IMR-90 (cell line): ENCODE data around the gene ARID5A. TPM values are rescaled to one million over a fixed set of nuclear protein-coding genes. Genes with fewer than 3 reads are reported as not detected.

ENCODE experiments used
- ATAC-seq: fragments of 200-7000 bp; cut with Tn5 transposase; 2 replicates; pipeline ENCODE4 v1.9.1; 2020; ENCODE audit warnings: low read depth, mild to moderate bottlenecking, moderate library complexity
- BruUV-seq: library from RNA; stranded (reverse); fragments of 400-500 nt; replicated peaks from 2 replicates; lab custom pipeline; 2021; lab: Mats Ljungman, UMichigan
- CTCF ChIA-PET: fragments of 300-600 bp; formaldehyde crosslinking; extraction: SDS; loops from one replicate; lab custom pipeline; 2021; ENCODE audit warnings: antibody characterized with exemption; lab: Yijun Ruan, JAX
- POLR2A ChIA-PET: fragments of 300-600 bp; sonication (Branson Sonifier 250); formaldehyde crosslinking; loops from one replicate; lab custom pipeline; 2022; ENCODE audit warnings: antibody characterized with exemption; ENCODE audit not compliant: unreplicated experiment; lab: Charles Lee
- DNase-seq: peaks from one replicate; pipeline ENCODE4 v3.0.0; 2013
- H2AFZ ChIP-seq: replicated peaks from 2 replicates; pipeline ENCODE3; 2013; ENCODE audit warnings: low read length, mild to moderate bottlenecking; ENCODE audit not compliant: poor library complexity
- H2AK5ac ChIP-seq: 2 replicates; pipeline ENCODE4 v1.6.1; 2013; ENCODE audit warnings: low read depth, low read length, inconsistent platforms
- H2AK9ac ChIP-seq: replicated peaks from 2 replicates; pipeline ENCODE3; 2013; ENCODE audit warnings: mild to moderate bottlenecking, low read depth, low read length, moderate library complexity; ENCODE audit not compliant: poor library complexity
- H2BK120ac ChIP-seq: 2 replicates; pipeline ENCODE4 v1.6.1; 2013; ENCODE audit warnings: low read depth, low read length, inconsistent platforms
- H2BK15ac ChIP-seq: 3 replicates; pipeline ENCODE4 v1.6.1; 2013; ENCODE audit warnings: low read depth, low read length, inconsistent platforms
- H2BK20ac ChIP-seq: 2 replicates; pipeline ENCODE4 v1.6.1; 2013; ENCODE audit warnings: low read depth, mild to moderate bottlenecking, inconsistent platforms, low read length, moderate library complexity
- H2BK5ac ChIP-seq: 2 replicates; pipeline ENCODE4 v1.6.1; 2013; ENCODE audit warnings: mild to moderate bottlenecking, low read depth, low read length, inconsistent platforms; ENCODE audit not compliant: poor library complexity, severe bottlenecking
- H3K14ac ChIP-seq: replicated peaks from 2 replicates; pipeline ENCODE4 v1.6.1; 2013; ENCODE audit warnings: low read depth, low read length, inconsistent platforms
- H3K18ac ChIP-seq: 2 replicates; pipeline ENCODE4 v1.6.1; 2013; ENCODE audit warnings: low read depth, low read length, control low read depth
- H3K23ac ChIP-seq: 2 replicates; pipeline ENCODE4 v1.6.1; 2013; ENCODE audit warnings: low read depth, low read length, inconsistent platforms
- H3K27ac ChIP-seq: 2 replicates; pipeline ENCODE4 v1.5.1; 2013; ENCODE audit warnings: mild to moderate bottlenecking, control low read depth, low read length; ENCODE audit not compliant: insufficient read depth
- H3K27me3 ChIP-seq: 2 replicates; pipeline ENCODE4 v1.6.1; 2013; ENCODE audit warnings: low read length; ENCODE audit not compliant: control insufficient read depth, insufficient read depth
- H3K36me3 ChIP-seq: 2 replicates; pipeline ENCODE4 v1.6.1; 2013; ENCODE audit warnings: low read length, mixed read lengths; ENCODE audit not compliant: control insufficient read depth, insufficient read depth
- H3K4ac ChIP-seq: 2 replicates; pipeline ENCODE4 v1.6.1; 2013; ENCODE audit warnings: low read depth, low read length, inconsistent platforms
- H3K4me1 ChIP-seq: 2 replicates; pipeline ENCODE4 v1.6.1; 2013; ENCODE audit warnings: low read length, mixed read lengths; ENCODE audit not compliant: control insufficient read depth, insufficient read depth
- H3K4me2 ChIP-seq: 2 replicates; pipeline ENCODE4 v1.6.1; 2013; ENCODE audit warnings: low read depth, mild to moderate bottlenecking, control low read depth, low read length, moderate library complexity
- H3K4me3 ChIP-seq: 2 replicates; pipeline ENCODE4 v1.5.1; 2013; ENCODE audit warnings: low read depth, mild to moderate bottlenecking, control low read depth, low read length, moderate library complexity; ENCODE audit not compliant: insufficient read depth
- H3K56ac ChIP-seq: 2 replicates; pipeline ENCODE4 v1.6.1; 2013; ENCODE audit warnings: low read length, inconsistent platforms; ENCODE audit not compliant: insufficient read depth; ENCODE audit errors: extremely low read depth
- H3K79me1 ChIP-seq, 2 experiments: 2 replicates each; pipeline ENCODE4 v1.6.1; 2013; ENCODE audit warnings: low read length in 2 of 2, inconsistent platforms in 1 of 2, low read depth in 1 of 2
- H3K9ac ChIP-seq: 2 replicates; pipeline ENCODE4 v1.6.1; 2013; ENCODE audit warnings: low read depth, low read length, control low read depth
- H3K9me1 ChIP-seq: 2 replicates; pipeline ENCODE4 v1.6.1; 2013; ENCODE audit warnings: low read length, inconsistent platforms; ENCODE audit not compliant: insufficient read depth
- H3K9me3 ChIP-seq: 2 replicates; pipeline ENCODE4 v1.6.1; 2013; ENCODE audit warnings: low read length; ENCODE audit not compliant: control insufficient read depth, insufficient read depth
- H4K20me1 ChIP-seq: 2 replicates; pipeline ENCODE4 v1.6.1; 2013; ENCODE audit warnings: low read length, inconsistent platforms; ENCODE audit not compliant: insufficient read depth
- H4K5ac ChIP-seq: 2 replicates; pipeline ENCODE4 v1.6.1; 2013; ENCODE audit warnings: mild to moderate bottlenecking, low read depth, low read length, control low read depth
- H4K8ac ChIP-seq, 2 experiments: 2 replicates each; pipeline ENCODE4 v1.6.1; 2013; ENCODE audit warnings: low read depth in 2 of 2, low read length in 2 of 2, control low read depth in 1 of 2, inconsistent platforms in 1 of 2
- H4K91ac ChIP-seq: 2 replicates; pipeline ENCODE4 v1.6.1; 2013; ENCODE audit warnings: low read depth, low read length, inconsistent platforms; ENCODE audit not compliant: insufficient read depth
- CHD1 ChIP-seq: IDR thresholded peaks from 2 replicates; pipeline ENCODE4 v1.6.1; 2012; ENCODE audit warnings: low read depth, low read length, improper control_type of control experiment
- CTCF ChIP-seq: conservative IDR thresholded peaks from 2 replicates; pipeline ENCODE4 v1.5.1; 2012; ENCODE audit warnings: mild to moderate bottlenecking, low read depth, low read length, improper control_type of control experiment
- FOS ChIP-seq: fragments of 150-350 bp; IDR thresholded peaks from 2 replicates; pipeline ENCODE4 v1.6.1; 2016; ENCODE audit warnings: low read depth, low read length
- MAFK ChIP-seq: IDR thresholded peaks from 2 replicates; pipeline ENCODE4 v1.6.1; 2012; ENCODE audit warnings: low read depth, low read length, improper control_type of control experiment
- MAZ ChIP-seq: IDR thresholded peaks from 2 replicates; pipeline ENCODE4 v1.6.1; 2012; ENCODE audit warnings: low read depth, mild to moderate bottlenecking, low read length, improper control_type of control experiment, moderate library complexity, borderline replicate concordance
- MXI1 ChIP-seq: IDR thresholded peaks from 2 replicates; pipeline ENCODE4 v1.6.1; 2012; ENCODE audit warnings: low read depth, mild to moderate bottlenecking, low read length, moderate library complexity, borderline replicate concordance
- NFE2L2 ChIP-seq: fragments of 150-350 bp; IDR thresholded peaks from 2 replicates; pipeline ENCODE4 v1.6.1; 2016; ENCODE audit warnings: low read depth, mild to moderate bottlenecking, low read length
- SMC3 ChIP-seq: fragments of 150-350 bp; IDR thresholded peaks from 2 replicates; pipeline ENCODE4 v1.6.1; 2016; ENCODE audit warnings: low read depth, mild to moderate bottlenecking, antibody characterized with exemption, low read length, moderate library complexity
- WGBS, 2 experiments: methylation state at CpG; one replicate each; pipeline versions ENCODE4 v1.1.5 to v1.1.7; 2013; ENCODE audit warnings: missing lambda C conversion rate in 2 of 2; ENCODE audit not compliant: insufficient read length in 1 of 2; ENCODE audit errors: extremely low coverage in 2 of 2; 5-methylcytosine and 5-hydroxymethylcytosine counted together
- dilution Hi-C: fragments of 300-500 bp; cut with HindIII; formaldehyde crosslinking; loops from one replicate; pipeline ENCODE4 v1.14.3; 2018; ENCODE audit warnings: low sequenced_read_pairs; ENCODE audit not compliant: unreplicated experiment
- in situ Hi-C: fragments of 300-500 bp; cut with MboI; formaldehyde crosslinking; loops from 3 replicates; pipeline ENCODE4 v1.14.3; 2019; ENCODE audit warnings: low sequenced_read_pairs, inconsistent platforms, mixed read lengths
- intact Hi-C: fragments of 100-400 bp; cut with micrococcal nuclease; formaldehyde crosslinking; loops from 2 replicates; pipeline ENCODE4 v1.10.0; 2022
- polyA plus RNA-seq, 3 experiments: library from polyadenylated mRNA; depleted of rRNA; stranded (reverse); fragments of >200 nt; gene quantifications; 2 replicates each; pipeline ENCODE4 v1.2.3, GENCODE V29; 2012; ENCODE audit warnings: low replicate concordance in 1 of 3
- total RNA-seq: library from RNA; depleted of rRNA; stranded (reverse); fragments of >200 nt; gene quantifications from 2 replicates; pipeline ENCODE4 v1.2.3, GENCODE V29; 2012

ARID5A gene
- total and polyA plus RNA-seq, 2 of the 4 experiments (the other 2 are of a cell fraction): 2.3 to 6.7 TPM

GRCh38 chr2:96520697-96521096 lies 15.9 kb upstream of the ARID5A start:
- Histone ChIP-seq H3K4ac (no peak overlapping the region), H3K36me3 (no peaks in the 10 kb centered on the region), H3K9me3 (no peaks in the 10 kb centered on the region; the same call in 1 of the 2 replicates), H2AK9ac (no peak overlapping the region), H3K4me3 (no peak overlapping the region), H2BK15ac (no peak overlapping the region), H3K27ac (no peak overlapping the region), H3K9me1 (no peaks in the 10 kb centered on the region; the same call in 1 of the 2 replicates), H3K9ac (no peak overlapping the region), H2AK5ac (no peak overlapping the region), H3K18ac (no peak overlapping the region), H4K20me1 (no peaks in the 10 kb centered on the region), H3K14ac (no peak overlapping the region), H4K91ac (no peak overlapping the region), H3K4me1 (no peaks in the 10 kb centered on the region), H3K56ac (no peak overlapping the region), H3K27me3 (peaks cover 27% of the 10 kb centered on the region), H3K4me2 (no peak overlapping the region), H2AFZ (no peak overlapping the region), H2BK120ac (no peak overlapping the region), H2BK20ac (no peak overlapping the region), H3K79me1 (no peaks in the 10 kb centered on the region), H4K8ac (no peak overlapping the region), H3K23ac (no peak overlapping the region), H2BK5ac (no peak overlapping the region), H4K5ac (no peak overlapping the region)
- dilution Hi-C loops: no loop called here
- TF ChIP-seq CHD1 (no peak), FOS (no peak), SMC3 (no peak), NFE2L2 (no peak), MXI1 (no peak), MAFK (no peak), CTCF (no peak), MAZ (no peak)
- no peak for ATAC-seq
- POLR2A ChIA-PET: no interaction called here
- WGBS, 2 experiments: no CpG with 5 or more reads among the region's 3 CpGs
- no peak for DNase-seq
- intact Hi-C loops: no loop called here
- in situ Hi-C loops: loop anchor here (25.0 kb wide), 1 partner anchor 508 kb away; no protein-coding TSS in a partner anchor
- CTCF ChIA-PET: no interaction called here
- no TSS peak for BruUV-seq
